ENCODE results near the gene TM9SF2. TPM values are rescaled to one million over a fixed set of nuclear protein-coding genes. Genes with fewer than 3 reads are reported as not detected.
A peak's percentile ranks its signal among the peaks of the same experiment; 100 is the strongest.

Gene TM9SF2
- total RNA-seq, 1 donor from 2014 or later: 57.8 TPM

DNA sequence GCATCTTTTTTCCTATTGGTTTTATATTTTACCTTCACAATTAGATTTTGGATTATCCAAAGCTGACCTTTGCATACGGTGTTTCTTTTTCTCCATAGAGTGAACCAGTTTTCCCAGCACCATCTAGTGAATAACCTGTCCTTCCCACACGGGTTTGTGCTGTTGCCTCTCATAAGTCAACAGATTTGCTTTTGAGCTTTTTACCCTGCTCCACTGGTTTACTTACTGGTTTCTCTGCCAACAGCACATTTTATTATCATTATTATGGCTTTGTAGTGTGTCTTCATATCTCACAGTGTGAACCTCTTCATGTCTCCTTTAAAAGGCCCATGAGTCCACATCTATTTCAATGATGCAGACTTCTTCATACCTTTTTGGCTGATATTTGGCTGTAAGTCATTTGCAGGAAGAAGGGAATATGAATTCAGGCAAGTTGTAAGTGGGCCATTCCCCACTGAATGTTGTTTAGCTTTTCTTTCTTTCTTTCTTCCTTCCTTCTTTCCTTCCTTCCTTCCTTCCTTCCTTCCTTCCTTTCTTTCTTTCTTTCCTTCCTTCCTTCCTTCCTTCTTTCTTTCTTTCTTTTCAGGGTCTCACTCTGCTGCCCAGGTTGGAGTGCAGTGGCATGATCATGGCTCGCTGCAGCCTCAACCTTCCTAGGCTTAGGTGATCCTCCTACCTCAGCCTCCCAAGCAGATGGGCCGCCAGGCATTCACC is 86.8 kb downstream of the TM9SF2 start:
- H3K27me3 Mint-ChIP-seq: peaks cover 16% of the 10 kb centered on the region
- DNase-seq: no peak
- intact Hi-C loops (cut with micrococcal nuclease): no loop called here

DNA sequence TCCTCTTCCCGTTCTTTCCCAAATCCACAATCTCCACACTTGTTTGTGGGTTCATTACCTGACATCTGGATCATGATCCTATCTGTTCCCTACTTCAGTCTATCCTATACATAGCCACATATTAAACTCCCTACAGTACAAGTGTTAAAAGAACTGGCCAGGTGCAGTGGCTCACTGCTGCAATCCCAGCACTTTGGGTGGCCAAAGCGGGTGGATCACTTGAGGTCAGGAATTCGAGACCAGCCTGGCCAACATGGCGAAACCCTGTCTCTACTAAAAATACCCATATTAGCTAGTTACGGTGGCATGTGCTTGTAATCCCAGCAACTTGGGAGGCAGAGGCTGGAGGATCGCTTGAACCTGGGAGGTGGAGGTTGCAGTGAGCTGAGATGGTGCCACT is 88.3 kb downstream of the TM9SF2 start:
- no peaks in the 10 kb centered on the region for H3K9me3 Mint-ChIP-seq
- no peak overlapping the region for H3K4me3 Mint-ChIP-seq
- intact Hi-C loops (cut with micrococcal nuclease): no loop called here
- no peak overlapping the region for H3K27ac Mint-ChIP-seq
- H3K27me3 Mint-ChIP-seq: peaks cover 23% of the 10 kb centered on the region
- no peaks in the 10 kb centered on the region for H3K36me3 Mint-ChIP-seq (ENCODE audit: low read depth)
- no peaks in the 10 kb centered on the region for H3K4me1 Mint-ChIP-seq
- no peak for DNase-seq

More for the DNA sequence above, 86.8 kb downstream of the TM9SF2 start:
- no peaks in the 10 kb centered on the region for H3K9me3 Mint-ChIP-seq
- no peaks in the 10 kb centered on the region for H3K36me3 Mint-ChIP-seq (ENCODE audit: low read depth)
- no peak overlapping the region for H3K4me3 Mint-ChIP-seq
- H3K27ac Mint-ChIP-seq: no peak overlapping the region
- H3K4me1 Mint-ChIP-seq: no peaks in the 10 kb centered on the region

DNA sequence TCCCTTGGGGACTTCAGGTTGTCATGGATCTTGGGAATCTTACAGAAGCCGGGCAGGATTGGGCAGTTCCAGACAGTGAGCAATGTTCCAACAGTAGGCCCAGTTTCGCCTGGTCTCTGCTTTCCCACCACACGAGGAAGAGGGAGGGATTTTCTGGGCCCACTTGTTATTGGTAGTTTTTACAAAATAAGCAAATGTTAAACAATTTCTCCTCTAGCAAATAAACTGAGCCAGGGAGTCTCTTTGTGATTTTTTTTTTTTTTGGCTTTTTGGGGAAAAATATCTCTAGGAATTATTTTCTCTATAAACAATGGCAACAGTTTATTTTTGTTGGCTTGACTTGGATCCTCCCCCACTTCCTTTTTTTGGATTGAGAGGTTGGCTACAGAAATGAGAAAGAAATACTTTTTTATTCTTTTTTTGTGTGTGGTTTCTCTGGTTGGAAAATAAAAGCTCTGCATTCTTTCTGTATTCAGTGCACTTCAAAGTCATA is 89.3 kb downstream of the TM9SF2 start:
- intact Hi-C loops (cut with micrococcal nuclease): no loop called here
- Mint-ChIP-seq H3K9me3 (no peaks in the 10 kb centered on the region), H3K27me3 (peaks cover 25% of the 10 kb centered on the region), H3K4me1 (no peaks in the 10 kb centered on the region), H3K27ac (no peak overlapping the region), H3K4me3 (no peak overlapping the region), H3K36me3 (ENCODE audit: low read depth) (no peaks in the 10 kb centered on the region)
- no peak for DNase-seq

DNA sequence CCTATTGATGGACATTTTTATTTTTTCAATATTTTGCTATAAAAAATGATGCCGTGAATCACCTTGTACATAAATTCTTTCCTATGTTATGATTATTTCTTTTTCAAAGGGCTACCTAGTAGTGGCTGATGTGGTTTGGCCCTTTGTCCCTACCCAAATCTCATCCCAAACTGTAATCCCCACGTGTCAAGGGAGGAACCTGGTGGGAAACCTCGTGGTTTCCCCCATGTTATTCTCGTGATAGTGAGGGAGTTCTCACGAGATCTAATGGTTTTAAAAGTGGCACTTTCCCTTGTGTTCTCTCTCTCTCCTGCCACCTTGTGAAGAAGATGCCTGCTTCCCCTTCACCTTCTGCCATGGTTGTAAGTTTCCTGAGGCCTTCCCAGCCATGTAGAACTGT is 94.9 kb downstream of the TM9SF2 start:
- intact Hi-C loops (cut with micrococcal nuclease): no loop called here
- no peaks in the 10 kb centered on the region for H3K36me3 Mint-ChIP-seq (ENCODE audit: low read depth)

DNA sequence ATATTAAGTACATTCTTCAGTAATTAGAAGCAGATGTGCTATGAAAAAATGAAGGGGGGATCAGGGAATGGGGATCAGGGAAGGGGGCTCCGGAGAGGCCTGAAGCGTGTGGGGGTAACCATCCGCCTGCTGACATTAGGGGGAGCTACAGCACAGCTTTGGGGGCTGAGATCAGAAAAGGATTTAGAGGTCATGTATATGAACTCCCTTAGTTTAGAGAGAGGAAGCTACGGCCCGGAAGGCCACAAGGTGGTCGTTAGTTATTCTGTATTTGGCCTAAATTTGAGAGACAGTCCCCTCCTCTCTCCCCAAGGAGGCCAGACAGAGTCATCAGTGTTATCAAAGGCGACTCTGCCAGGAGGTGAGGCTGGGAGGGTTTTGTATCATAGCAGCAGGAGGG is 99.0 kb downstream of the TM9SF2 start:
- DNase-seq: no peak
- peaks cover under 1% of the 10 kb centered on the region for H3K27me3 Mint-ChIP-seq
- H3K9me3 Mint-ChIP-seq: no peaks in the 10 kb centered on the region
- peaks cover 11% of the 10 kb centered on the region for H3K4me1 Mint-ChIP-seq
- H3K4me3 Mint-ChIP-seq: no peak overlapping the region
- intact Hi-C loops (cut with micrococcal nuclease): loop anchor here (10.0 kb wide), 1 partner anchor 1074 kb away; the partner anchor contains the start of gene TMTC4
- no peak overlapping the region for H3K27ac Mint-ChIP-seq
- no peaks in the 10 kb centered on the region for H3K36me3 Mint-ChIP-seq (ENCODE audit: low read depth)

More for the DNA sequence above, 94.9 kb downstream of the TM9SF2 start:
- no peak overlapping the region for H3K27ac Mint-ChIP-seq
- H3K4me3 Mint-ChIP-seq: no peak overlapping the region
- peaks cover 3% of the 10 kb centered on the region for H3K4me1 Mint-ChIP-seq
- H3K27me3 Mint-ChIP-seq: peaks cover 15% of the 10 kb centered on the region
- no peak for DNase-seq
- H3K9me3 Mint-ChIP-seq: no peaks in the 10 kb centered on the region

DNA sequence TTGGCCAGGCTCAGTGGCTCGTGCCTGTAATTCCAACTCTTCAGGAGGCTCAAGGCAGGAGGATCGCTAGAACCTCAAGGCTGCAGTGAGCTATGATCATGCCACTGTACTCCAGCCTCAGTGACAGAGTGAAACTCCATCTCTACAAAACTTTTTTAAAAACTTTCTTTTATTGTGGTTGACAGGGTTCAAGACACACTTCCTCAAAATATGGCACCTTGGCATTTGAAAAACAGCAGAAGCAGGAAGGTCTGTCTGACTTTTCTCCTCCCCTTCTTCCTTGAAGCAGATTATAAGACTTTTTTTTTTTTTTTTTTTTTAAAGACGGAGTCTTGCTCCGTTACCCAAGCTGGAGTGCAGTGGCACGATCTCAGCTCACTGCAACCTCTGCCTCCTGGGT is 100.3 kb downstream of the TM9SF2 start:
- intact Hi-C loops (cut with micrococcal nuclease): loop anchor here (10.0 kb wide), 1 partner anchor 1073 kb away; the partner anchor contains the start of gene TMTC4
- peak overlapping the region; percentile 1 for H3K4me3 Mint-ChIP-seq
- H3K36me3 Mint-ChIP-seq (ENCODE audit: low read depth): no peaks in the 10 kb centered on the region
- no peak for DNase-seq
- peaks cover 19% of the 10 kb centered on the region for H3K4me1 Mint-ChIP-seq
- H3K27ac Mint-ChIP-seq: no peak overlapping the region
- no peaks in the 10 kb centered on the region for H3K27me3 Mint-ChIP-seq
- H3K9me3 Mint-ChIP-seq: no peaks in the 10 kb centered on the region

DNA sequence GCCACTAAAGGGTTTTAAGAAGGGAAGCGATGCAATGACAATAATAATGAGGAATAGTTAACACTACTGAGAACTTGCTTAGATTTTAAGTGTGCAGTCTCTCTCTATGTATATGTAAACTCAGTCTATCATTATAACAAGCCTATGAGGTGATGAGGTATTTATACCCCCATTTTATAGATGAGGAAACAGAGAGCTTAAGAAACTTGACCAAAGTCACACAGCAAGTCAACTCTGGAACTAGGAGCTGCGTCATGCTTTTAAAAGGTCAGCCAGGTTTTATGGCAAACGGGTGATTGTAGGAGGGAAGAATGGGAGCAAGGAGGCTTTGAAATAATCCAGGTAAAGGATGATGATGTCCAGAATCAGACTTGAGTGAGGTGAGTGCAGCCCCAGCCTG is 103.4 kb downstream of the TM9SF2 start:
- Mint-ChIP-seq H3K27me3 (no peaks in the 10 kb centered on the region), H3K4me3 (peak overlapping the region; percentile 34), H3K36me3 (ENCODE audit: low read depth) (no peaks in the 10 kb centered on the region), H3K4me1 (peaks cover 22% of the 10 kb centered on the region), H3K9me3 (no peaks in the 10 kb centered on the region), H3K27ac (no peak overlapping the region)
- DNase-seq: no peak
- intact Hi-C loops (cut with micrococcal nuclease): loop anchor here (5.0 to 10.0 kb wide), 3 partner anchors 62 to 1627 kb away; partner anchors contain the start of gene TMTC4

DNA sequence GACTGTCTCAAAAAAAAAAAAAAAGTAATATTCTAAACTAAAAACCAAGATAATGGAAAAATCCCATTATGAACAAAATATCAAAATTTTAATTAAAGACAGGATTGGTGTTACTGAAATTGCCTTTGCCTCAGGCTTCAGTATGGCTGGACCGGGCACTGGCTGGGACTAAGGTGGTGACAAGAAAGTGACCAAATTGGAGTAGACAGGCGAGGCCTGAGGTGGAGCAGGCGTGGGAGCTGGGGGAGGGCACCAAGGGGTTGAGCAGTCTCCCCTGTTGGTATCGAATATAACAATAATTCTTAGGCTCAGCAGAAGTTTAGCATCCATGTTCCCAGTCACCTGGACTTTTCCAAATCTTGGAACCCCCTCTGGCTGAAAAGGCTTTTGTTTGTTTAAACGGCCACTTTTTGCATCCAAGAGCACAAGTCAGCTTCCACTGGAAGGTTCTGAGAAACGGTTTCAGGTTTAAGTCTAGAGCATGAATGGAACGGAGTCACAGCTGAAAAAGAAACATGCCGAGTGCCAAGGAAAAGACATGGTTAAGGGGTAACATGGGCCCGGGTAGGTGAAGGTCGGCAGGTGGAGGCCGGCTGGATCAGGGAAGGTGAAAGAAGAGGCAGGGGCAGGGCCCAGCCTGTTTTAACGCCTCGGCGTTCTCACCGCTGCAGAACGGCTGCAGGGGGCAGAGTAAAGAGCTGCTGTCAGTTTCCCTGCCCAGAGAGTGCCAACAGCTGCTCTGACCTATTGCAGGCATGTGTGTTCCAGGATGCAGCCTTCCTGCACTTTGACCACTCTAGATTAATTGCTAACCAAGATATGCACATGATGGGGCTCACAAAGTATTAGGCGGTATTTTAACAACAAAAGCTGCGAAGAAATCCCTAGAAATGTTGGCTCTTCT is 104.4 kb downstream of the TM9SF2 start:
- H3K36me3 Mint-ChIP-seq (ENCODE audit: low read depth): no peaks in the 10 kb centered on the region
- no peaks in the 10 kb centered on the region for H3K9me3 Mint-ChIP-seq
- intact Hi-C loops (cut with micrococcal nuclease): loop anchor here (1.0 to 10.0 kb wide), 5 partner anchors 63 to 1628 kb away; partner anchors contain the start of gene TMTC4
- no peaks in the 10 kb centered on the region for H3K27me3 Mint-ChIP-seq
- peaks cover 23% of the 10 kb centered on the region for H3K4me1 Mint-ChIP-seq
- DNase-seq: peak; percentile 84
- peak overlapping the region; percentile 87 for H3K4me3 Mint-ChIP-seq
- H3K27ac Mint-ChIP-seq: peak overlapping the region; percentile 86

DNA sequence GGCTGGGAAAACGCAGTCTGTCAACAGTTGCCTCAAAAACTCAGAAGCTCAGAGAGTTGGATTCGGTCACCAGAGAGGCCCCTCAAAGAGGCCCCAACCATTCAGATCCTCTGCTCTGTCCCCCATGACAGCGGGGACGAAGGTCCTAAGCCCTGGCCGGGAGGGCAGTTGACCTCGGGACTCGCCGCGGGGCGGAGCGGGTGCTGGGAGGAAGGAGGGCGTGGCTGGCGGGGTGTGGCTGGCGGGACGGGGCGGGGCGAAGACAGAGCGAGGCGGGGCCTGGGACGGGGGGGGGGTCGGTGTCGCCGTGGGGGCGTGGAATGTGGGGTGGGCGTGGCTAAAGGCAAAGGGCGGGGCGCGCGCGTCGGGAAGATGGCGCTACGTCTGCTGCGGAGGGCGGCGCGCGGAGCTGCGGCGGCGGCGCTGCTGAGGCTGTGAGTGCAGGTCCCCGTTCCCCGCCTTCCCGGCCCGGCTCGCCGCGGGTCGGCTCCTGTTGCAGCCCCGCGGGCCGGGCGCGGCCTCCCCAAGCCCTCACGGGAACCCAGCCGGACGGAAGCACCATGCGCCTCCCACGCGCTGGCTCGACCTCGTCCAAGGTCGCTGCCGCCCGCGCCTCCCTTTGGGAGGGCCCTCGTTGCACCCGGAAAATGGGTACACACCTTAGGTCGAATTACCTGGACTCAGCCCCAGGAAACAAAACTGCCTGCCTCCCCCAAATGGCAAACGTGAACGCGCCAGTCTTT is 105.2 kb downstream of the TM9SF2 start, which contains the start of gene CLYBL:
TSS of gene CLYBL (plus strand) at position 367 of the 743 bp plus-strand sequence.
- Mint-ChIP-seq H3K4me3 (peak within 1 kb of the TSS; percentile 87), H3K27me3 (no peaks in the 10 kb centered on the region), H3K4me1 (peaks cover 18% of the 10 kb centered on the region), H3K9me3 (no peaks in the 10 kb centered on the region), H3K36me3 (ENCODE audit: low read depth) (no peaks in the 10 kb centered on the region), H3K27ac (peak within 1 kb of the TSS; percentile 86)
- peak; percentile 96 for DNase-seq
- intact Hi-C loops (cut with micrococcal nuclease): loop anchor here (1.0 to 10.0 kb wide), 5 partner anchors 64 to 1629 kb away; partner anchors contain the start of gene TMTC4

DNA sequence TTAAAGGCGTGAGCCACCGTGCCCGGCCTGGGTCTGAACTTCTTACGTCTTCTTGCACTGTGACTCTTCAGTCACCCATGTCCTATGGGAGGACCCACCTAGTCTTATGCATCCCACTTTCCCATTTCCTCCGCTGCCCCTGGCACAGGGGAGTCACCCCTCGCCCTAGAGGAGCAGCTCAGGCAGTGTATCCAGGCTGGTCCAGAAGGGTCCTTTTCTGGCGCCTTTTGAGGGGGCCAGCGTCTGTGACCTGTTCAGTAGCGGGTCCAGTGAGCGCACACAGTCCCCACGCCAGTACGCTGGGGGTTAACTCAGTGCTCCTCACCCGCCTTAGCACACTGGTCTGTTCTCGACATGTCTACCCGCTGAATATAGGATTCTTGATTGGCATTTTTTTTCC is 107.1 kb downstream of the TM9SF2 start:
- H3K4me3 Mint-ChIP-seq: peak overlapping the region; percentile 29
- H3K27ac Mint-ChIP-seq: peak overlapping the region; percentile 39
- no peaks in the 10 kb centered on the region for H3K36me3 Mint-ChIP-seq (ENCODE audit: low read depth)
- H3K9me3 Mint-ChIP-seq: no peaks in the 10 kb centered on the region
- no peak for DNase-seq
- peaks cover 14% of the 10 kb centered on the region for H3K4me1 Mint-ChIP-seq
- intact Hi-C loops (cut with micrococcal nuclease): loop anchor here (5.0 to 10.0 kb wide), 3 partner anchors 66 to 1631 kb away; partner anchors contain the start of gene TMTC4
- H3K27me3 Mint-ChIP-seq: no peaks in the 10 kb centered on the region

DNA sequence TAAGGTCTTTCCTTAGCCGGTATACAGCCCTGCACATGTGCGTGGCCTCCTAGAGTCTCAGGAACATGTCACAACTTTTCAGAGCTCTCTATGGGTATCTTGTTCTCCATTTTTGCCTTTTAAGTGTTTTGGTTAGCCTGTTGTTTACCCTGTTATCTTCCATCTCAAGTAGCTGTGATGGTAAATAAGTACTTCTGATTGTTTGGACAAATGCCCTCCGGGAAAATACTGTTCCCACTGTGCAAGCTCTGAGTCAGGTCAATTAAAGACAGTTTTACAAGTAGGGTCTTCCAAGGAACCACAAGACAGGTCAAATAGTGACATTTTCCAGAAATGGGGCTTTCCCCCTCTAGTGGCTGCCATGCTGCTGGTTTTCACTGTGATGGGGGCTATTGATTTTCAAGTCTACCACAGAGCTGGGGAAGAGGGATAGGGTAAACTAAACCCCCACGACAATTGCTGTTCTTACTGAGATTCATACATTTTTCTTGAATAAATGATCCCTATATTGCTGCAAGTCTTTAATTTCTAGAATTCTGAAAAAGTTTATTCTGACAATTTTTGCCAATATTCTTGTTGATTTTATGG is 109.5 kb downstream of the TM9SF2 start:
- Mint-ChIP-seq H3K4me3 (no peak overlapping the region), H3K4me1 (peaks cover 14% of the 10 kb centered on the region), H3K9me3 (no peaks in the 10 kb centered on the region), H3K36me3 (ENCODE audit: low read depth) (no peaks in the 10 kb centered on the region), H3K27me3 (no peaks in the 10 kb centered on the region), H3K27ac (no peak overlapping the region)
- no peak for DNase-seq
- intact Hi-C loops (cut with micrococcal nuclease): no loop called here
